Activated CD4-positive, CD25-positive, alpha-beta regulatory T cell treated with anti-CD3 and anti-CD28 coated beads, Interleukin-2, amount 50 U/mL, for 24 hours (primary cell): ENCODE measurements around the gene EPHX1.
"Not testable (repeated sequence)": the region's sequence is repeated elsewhere in the genome, so short reads cannot be mapped to it uniquely, and the experiment has no call there.

Experiments
- ATAC-seq, 2 donors: fragments of 150-1000 bp; cut with Tn5 transposase; one replicate each; pipeline ENCODE4 v1.10.0; 2021; ENCODE audit warnings: mild to moderate bottlenecking in 1 of 2, moderate library complexity in 1 of 2

The EPHX1 gene

DNA sequence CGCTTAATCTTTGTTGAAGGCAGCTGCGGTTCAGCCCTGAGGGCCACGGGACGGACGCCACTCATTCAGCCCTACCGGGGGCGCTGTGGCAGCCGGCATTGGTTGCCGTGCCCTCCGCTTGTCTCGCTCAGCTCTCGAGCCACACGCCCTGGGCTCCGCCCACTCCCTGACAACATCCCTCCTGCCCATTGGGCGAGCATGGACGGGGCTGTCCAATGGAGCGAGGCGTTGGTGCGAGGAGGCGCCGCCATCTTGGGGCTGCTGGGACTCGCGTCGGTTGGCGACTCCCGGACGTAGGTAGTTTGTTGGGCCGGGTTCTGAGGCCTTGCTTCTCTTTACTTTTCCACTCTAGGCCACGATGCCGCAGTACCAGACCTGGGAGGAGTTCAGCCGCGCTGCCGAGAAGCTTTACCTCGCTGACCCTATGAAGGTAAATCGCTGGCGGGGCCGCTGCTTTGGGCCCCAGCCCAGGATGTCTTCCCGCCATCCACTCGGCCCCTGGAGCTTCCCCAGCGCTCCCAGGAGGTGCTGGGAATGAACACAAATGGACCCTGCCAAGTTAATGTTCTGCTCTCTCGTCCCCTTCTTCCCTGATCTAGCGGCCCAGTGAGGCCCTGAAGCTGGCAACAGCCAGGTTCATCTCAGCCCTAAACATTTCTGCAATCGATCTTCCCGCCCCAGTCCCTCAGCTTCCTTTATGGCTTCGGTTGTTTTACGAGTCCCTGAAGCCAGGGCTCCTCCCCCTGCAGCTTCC, 32.2 kb upstream of the EPHX1 start, which contains the start of gene SRP9:
SRP9 (plus strand) TSS at position 244 of the 754 bp plus-strand sequence; CDS start at position 359, 115 bp downstream.
- ATAC-seq: peak; percentile 99

DNA sequence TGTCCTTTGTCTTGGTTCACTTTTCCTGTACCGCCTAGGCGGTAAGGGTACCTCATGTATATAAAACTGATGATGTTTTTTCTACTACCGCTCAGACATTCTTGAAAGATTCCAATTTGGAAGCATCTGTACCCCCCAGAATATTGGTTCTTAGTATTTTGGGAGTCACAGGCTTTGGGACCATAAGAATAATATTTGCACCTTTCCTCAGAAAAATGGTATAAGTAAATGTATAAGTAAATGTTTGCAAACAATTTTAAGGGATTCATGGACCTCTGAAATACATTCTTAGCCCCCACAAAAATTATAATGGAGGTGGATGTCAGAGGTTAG, 31.6 kb upstream of the EPHX1 start:
- no peak for ATAC-seq

DNA sequence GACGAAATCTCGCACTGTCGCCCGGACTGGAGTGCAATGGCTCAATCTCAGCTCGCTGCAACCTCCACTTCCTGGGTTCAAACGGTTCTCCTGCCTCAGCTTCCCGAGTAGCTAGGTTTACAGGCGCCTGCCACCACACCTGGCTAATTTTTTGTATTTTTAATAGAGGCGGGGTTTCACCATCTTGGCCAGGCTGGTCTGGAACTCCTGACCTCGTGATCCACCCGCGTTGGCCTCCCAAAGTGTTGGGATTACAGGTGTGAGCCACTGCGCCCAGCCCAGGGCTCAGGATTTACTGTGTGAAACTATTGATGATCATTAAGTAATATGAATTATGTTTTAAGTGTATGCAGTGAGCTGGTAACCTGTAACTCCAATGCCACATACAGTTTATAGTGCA, 30.8 kb upstream of the EPHX1 start:
- not testable (repeated sequence) for ATAC-seq

DNA sequence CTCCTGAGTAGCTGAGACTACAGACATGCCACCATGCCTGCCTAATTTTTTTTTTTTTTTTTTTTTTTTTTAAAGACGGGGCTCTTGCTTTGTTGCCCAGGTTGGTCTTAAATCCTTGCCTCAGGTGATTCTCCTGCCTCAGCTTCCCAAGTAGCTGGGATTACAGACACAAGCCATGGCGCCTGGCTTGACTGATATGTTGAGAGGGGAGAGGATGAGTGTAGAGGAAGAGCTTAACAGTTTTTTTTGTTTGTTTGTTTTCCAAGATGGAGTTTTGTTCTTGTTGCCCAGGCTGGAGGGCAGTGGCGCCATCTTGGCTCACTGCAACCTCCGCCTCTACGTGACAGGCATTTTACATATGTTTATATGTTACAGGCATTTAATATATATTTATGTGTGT, 29.8 kb upstream of the EPHX1 start:
- no peak for ATAC-seq

DNA sequence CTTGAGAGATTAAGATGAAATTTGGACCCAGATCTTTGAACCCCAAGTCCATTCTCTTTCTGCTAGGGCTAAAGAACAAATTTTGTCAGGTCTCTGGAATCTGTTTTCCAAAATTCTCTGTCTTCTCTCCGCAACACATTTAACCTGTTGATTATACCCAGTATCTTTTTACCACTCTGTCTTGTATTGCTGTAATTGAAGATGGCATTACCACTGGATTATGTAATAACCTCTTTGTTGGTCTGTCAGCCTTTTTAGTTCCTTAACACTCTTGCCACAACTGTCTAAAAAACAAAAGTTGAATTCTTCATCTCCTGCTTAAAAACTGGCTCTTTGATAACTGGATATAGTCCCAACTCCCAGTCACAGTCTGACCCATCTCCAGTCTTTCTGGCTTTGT, 29.3 kb upstream of the EPHX1 start:
- no peak for ATAC-seq

DNA sequence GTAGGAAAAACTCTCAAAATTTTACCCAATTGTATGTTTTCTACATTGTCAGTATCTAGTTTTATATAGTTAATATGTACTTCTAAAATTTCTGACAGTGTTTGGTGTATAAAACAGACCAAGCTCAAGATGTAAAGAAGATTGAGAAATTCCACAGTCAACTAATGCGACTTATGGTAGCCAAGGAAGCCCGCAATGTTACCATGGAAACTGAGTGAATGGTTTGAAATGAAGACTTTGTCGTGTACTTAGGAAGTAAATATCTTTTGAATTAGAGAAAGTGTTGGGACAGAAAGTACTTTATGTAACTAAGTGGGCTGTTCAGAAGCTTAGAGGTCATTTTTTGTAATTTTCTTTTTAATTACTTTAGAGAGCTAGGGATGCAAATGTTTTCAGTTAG, 20.8 kb upstream of the EPHX1 start:
- ATAC-seq: not testable (repeated sequence)

DNA sequence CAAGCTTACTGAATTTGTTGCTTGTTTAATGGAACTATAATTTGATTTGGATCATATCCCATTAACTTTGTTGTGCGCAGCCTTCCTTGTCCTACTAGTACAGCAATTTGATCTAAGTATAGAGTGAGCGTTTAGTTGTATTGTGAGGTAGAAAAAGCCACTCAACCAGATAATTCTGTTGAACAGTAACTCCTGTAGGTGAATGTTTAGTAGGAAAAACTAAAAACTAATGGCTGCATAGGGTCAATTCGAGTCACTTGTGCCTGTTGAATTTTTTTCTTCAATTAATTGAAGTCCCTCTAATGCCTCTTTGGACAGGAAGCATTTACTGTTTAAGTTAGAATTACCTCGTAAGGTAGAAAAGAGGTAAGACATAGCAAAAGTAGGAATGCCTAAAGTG, 15.0 kb upstream of the EPHX1 start:
- ATAC-seq: no peak

DNA sequence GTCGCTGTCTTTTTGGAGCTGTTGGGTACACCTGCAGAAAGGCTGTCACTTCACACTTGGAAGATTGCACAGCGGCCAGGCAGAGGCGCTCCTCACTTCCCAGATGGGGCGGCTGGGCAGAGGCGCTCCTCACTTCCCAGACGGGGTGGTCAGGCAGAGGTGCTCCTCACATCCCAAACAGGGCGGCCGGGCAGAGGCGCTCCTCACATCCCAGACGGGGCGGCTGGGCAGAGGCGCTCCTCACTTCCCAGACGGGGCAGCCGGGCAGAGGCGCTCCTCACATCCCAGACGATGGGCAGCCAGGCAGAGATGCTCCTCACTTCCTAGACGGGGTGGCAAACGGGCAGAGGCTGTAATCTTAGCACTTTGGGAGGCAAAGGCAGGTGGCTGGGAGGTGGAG, 13.8 kb upstream of the EPHX1 start:
- not testable (repeated sequence) for ATAC-seq

DNA sequence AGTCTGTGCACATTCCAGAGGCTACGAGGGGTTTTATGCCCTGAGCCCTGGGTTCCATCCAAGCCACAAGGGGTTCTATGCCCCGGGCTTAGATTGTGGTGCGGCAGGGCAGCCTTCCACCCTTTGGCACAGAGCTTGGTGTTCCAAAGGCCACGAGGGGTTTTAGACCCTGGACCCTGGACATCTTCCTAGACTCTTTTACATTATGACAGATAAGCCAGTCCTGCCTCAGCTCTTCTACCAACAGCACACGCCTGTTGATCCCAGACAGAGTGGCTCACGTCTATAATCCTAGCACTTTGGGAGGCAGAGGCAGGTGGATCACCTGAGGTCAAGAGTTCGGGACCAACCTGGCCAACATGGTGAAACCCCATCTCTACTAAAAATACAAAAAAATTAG, 8.8 kb upstream of the EPHX1 start:
- not testable (repeated sequence) for ATAC-seq

DNA sequence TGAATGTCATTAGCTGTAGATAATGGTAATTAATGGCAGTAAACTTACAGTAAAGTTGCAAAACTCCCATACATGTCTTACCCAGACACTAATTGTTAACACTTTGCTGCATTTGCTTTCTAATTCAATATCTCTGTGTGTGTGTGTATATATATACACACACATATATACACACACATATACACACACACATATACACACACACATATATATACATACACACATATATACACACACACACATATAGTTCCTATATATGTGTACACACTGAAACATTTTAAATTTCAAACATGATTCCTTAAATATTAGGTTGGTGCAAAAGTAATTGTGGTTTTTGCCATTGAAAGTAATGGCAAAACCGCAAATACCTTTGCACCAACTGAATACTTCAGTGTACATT, 3.7 kb upstream of the EPHX1 start:
- ATAC-seq: no peak

DNA sequence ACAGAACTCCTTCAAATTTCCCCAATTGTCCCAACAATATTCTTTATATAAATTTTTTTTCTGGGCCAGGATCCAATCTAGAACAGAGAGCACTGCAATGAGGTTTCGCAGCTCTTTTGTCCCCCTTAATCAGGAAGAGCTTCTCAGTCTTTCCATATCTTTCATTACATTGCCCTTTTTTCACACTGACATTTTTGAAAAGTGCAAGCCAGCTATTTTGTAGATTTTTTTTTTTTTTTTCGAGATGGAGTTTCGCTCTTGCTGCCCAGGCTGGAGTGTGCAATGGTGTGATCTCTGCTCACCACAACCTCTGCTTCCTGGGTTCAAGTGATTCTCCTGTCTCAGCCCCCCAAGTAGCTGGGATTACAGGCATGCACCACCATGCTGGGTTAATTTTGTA, 3.2 kb upstream of the EPHX1 start:
- not testable (repeated sequence) for ATAC-seq

DNA sequence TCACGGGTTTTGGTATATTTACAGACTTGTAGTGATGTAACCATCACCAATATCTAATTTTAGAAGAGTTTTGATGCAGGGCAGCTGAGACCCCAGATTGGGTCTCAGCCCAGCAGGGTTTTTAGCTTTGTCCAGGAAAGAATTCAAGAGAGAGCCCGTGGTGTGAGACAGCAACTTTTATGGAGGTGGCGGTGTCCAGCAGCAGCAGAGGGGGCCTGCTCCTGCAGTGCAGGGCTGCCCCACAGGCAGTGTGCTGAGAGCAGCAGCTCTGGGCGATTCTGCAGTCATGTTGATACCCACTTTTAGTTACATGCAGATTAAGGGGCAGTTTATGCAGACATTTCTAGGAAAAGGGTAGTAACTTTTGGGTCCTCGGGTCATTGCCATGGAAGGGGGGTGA, 1.8 kb upstream of the EPHX1 start:
- no peak for ATAC-seq

DNA sequence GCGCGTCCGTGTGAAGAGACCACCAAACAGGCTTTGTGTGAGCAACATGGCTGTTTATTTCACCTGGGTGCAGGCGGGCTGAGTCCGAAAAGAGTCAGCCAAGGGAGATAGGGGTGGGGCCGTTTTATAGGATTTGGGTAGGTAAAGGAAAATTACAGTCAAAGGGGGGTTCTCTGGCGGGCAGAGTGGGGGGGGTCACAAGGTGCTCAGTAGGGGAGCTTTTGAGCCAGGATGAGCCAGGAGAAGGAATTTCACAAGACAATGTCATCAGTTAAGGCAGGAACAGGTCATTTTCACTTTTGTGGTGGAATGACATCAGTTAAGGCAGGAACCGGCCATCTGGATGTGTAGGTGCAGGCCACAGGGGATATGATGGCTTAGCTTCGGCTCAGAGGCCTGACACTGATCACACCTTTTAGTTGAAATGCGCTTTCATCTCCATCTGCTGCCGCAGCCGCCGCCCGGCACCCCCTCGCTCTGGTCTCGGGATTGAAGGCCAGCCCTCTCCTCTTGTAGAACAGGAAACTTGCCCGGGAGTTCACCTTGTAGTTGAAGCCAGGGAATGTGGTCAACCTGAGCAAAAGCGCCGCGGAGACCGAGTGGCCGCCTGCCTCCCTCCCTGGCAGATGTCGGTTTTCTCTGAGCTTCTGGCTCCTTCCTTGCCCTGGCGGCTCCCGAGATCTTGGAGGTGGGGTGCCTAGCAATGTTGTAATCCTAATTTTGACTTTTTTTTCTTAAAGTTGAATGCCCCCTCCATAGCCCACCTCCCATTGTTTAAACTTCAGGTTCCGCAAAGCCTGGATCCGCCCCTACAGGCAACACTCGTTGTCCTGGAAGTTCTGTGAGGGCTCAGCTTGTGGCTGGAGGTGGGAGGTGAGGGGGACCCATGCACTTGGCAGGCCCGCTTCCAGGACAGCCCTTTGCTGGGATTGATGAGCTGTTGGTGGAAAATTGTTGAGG, 935 bp downstream of the EPHX1 start:
- ATAC-seq: not testable (repeated sequence)

DNA sequence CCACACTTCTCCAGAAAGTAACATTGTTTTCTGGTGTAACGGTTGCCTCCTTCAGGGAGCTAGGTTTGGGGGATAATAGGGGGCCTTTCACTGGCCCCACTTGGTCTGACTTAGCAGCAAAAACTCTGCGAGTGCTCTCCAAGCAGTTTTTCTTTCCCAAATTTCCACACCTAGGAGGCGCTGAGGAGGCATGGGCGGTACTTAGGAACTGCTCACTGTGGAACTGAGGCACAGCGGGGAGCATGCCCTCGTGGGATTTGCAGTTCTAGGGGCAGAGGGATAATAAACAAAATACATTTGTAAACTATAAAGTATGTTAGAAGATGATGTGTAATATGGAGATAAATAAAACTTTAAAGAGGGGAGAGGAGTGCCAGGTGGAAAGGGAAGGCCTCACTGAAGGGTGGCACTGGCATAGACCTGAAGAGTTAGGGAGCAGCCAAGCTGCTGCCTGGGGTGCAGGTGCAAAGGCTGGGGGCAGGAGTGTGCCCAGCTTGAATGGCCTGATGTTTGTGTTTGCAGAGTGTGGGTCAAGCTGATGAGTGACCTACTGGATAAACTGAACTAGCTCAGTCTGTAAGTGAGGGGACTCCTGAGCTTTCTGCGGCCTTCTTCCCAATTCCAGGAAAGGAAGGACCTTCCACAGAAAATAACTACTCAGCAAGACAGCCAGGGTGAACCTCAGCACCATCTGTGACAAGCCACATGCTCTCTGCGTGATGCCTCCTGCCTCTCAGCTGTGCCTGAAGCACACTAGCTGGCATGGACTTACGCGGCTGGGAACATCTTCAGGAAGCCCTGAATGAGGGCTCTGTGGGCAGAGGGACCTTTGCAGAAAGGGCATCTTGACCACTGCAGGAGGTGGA, 1.9 kb downstream of the EPHX1 start:
- no peak for ATAC-seq

DNA sequence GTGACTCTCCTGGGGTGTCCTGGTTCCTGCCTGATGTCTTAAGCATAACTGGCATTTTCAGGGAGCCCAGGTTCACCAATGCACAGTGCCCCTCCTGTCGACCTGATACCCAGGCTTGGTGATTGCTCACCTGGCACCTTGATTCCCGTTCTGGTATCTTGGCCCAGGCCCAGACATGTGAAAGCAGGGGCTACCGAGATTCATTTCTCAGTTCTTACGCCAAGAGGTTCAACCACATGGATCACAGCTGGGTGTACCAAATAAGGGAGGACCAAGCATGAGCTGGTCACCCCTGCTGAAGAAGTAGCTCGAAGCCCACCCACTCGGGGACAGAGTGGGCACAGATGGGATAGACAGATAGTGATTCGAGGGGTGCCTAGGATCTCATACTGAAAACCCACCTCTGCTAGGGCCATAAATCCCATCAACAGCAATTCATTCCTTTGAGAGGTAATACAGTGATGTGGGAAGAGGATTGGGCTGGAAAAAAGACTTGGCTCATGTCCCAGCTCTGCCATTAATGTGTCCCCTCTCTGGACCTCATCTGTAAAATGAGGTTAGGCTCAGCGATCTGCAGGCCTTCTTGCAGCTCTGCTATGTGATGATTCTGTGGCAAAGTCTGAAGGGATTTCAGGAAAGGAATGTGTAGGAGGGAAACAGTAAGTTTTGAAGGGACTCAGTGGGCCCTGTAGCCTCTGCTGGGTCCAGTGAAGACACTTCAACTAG, 2.7 kb downstream of the EPHX1 start:
- no peak for ATAC-seq

DNA sequence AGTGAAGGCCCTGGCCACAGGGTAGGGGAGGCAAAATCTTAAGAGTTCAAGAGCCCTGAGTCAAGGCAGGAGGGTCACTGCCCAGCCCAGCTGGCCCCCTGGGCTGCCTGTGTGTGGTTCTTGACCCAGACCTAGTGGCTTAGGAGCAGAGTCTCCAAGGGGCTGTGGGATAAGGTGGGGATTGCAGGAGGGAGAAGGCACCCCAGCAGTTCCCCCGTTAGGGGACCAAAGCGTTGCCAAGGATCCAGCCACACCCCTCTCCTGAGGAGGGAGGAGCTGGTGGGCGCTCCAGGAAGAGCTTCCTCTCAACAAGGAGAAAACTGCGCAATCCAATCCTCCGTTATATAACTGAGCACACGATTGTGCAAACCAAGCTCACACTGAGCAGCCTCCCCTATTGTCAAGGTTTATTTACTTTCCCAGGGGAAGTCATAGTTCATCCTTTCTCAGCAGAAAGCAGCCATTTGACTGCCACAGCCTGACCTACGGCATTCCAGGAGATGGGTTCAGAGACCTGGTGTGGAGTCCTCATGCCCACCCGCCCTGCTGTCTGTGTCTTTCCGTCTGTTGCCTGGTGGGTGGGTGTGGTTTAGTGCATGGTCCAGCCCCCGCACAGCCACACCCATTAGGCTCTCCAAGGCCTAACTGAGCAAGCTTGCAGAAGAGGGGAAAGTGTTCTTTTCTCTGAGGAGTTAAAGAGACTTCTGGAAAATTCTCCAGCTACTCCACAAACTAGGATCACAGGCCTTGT, 3.5 kb downstream of the EPHX1 start:
- no peak for ATAC-seq

DNA sequence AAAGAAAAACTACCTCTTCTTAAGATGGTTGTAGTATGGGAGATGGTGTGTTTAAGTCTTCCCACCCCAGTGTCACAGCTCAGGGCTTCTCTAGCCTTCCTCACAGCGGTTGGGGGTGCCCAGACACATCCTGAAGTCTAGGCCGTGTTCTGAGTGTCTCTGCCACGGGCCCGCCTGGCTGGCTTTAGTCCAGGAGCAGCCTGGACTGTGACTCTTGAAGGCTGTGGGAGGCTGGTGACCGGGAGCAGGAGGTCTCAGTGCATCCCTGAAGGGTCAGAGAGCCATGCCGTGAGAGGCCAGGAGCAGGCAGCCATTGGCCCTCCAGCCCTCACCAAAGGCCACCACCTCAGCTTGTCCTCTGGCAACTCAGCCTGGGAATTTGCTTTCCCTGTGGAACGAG, 4.5 kb downstream of the EPHX1 start:
- ATAC-seq: no peak

DNA sequence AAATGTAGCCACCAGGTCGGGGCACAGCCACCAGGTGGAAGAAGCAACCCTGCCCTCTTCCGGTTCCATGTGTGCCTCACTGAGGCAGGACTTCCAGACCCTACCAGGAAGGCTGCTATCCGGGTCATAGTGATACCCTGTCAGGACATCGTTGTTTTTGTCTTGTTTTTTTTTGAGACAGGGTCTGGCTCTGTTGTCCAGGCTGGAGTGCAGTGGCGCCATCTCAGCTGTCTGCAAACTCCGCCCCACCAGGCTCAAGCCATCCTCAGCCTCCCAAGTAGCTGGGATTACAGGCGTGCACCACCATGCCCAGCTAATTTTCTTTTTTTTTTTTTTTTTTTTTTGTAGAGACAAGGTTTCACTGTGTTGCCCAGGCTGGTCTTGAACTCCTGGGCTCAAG, 5.2 kb downstream of the EPHX1 start:
- ATAC-seq: not testable (repeated sequence)

DNA sequence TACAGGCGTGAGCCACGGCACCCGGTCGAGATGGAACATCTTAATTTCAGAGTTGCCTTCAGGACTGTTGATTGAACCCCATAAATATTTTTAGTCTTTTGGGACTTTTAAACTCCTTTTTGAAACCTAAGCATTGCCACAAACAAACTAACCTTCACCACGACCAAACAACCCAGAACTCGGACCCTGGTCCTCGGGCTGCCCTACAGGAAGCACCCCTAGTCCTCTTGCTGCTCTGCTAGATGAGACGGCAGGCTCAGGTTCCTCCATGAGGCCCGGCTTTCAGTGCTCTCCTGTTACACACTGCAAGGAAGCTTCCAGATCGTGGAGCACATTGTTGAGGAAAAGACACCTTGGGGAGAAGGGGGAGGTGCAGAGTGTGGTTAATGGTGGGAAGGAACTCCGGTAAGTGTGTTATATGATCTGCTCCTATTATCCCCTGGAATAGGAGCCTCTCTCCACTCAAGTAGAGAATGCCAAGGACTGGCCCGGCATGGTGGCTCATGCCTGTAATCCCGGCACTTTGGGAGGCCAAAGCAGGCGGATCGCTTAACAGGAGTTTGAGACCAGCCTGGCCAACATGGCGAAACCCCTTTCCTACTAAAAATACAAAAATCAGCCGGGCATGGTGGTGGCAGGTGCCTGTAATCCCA, 5.7 kb downstream of the EPHX1 start:
- no peak for ATAC-seq

DNA sequence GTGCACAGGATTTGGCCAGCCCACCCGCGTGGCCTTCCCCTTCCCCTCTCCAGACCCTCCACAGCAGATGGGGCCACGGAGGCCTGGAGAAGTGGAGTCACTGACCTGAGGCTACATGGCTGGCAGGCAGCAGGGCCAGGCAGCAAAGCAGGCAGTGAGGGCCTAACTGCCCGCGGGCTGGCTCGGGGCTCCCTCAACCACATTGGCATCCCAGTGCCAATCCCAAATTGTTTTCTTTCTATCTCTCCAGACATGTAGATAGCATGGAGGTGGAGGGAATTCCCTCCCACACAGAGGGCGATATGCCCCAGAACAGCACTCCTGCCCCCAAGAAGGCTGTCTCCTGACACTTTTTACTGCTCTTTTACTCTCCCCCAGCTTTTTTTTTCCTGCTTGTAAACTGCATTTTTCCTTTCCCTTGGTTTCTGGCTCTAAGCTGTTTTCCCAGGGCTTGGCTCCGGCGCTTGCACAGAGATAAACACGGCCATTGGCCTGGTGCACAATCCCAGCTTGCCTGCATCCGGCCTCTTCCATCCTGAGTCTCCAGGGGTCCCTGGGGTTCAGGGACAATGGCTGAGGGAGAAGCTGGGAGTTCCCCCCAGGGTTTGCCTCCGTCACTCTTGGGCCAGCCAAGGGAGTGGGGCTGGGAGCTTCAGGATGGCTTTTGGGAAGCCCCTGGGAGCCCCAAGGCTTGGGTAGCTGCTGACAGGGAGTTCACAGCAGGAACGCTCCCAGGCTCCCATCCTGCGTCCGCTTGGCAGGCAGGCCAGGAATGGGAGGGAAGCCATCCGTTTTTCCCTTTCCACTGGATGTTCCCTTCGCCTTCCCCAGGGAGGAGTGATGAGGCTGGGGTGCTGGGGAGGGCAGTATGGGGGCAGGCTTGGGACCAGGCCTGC, 7.0 kb downstream of the EPHX1 start:
- ATAC-seq: no peak
